GM21723 (cell line): ENCODE measurements around the gene COBL.
"Not testable (repeated sequence)": the region's sequence is repeated elsewhere in the genome, so short reads cannot be mapped to it uniquely, and the experiment has no call there.

Source experiments
- ATAC-seq: cut with Tn5 transposase; IDR thresholded peaks from one replicate; pipeline ENCODE4 v1.9.1; 2021; ENCODE audit warnings: mild to moderate bottlenecking, moderate library complexity; ENCODE audit not compliant: unreplicated experiment

The COBL gene

DNA sequence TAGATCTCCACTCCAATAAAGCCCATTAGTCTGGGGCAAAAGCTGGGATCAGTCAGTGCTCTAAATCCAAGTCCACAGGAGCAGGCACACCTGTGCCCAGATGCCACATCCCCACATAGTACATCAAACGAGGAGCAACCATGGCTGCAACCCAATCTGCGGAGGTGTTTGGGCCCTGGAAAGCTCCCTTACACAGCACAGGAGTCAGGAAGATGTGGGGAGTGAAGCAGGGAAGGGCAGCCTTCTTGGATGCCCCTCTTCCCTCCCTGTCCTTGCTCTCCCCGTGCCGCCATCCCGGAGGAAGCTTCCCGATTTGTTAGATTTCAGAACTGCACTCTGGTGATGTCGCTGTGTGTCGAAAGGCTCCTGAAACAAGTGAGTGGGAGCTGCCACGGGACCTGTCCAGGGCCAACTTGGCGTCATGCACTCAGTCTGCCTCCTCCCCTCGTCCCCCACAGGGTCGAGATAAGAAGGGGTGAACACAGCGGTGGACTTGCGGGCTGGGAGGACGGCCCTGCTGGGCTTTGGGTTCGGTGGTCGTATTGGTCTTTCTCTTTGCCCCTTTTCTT is 303.3 kb downstream of the COBL start:
- no peak for ATAC-seq

DNA sequence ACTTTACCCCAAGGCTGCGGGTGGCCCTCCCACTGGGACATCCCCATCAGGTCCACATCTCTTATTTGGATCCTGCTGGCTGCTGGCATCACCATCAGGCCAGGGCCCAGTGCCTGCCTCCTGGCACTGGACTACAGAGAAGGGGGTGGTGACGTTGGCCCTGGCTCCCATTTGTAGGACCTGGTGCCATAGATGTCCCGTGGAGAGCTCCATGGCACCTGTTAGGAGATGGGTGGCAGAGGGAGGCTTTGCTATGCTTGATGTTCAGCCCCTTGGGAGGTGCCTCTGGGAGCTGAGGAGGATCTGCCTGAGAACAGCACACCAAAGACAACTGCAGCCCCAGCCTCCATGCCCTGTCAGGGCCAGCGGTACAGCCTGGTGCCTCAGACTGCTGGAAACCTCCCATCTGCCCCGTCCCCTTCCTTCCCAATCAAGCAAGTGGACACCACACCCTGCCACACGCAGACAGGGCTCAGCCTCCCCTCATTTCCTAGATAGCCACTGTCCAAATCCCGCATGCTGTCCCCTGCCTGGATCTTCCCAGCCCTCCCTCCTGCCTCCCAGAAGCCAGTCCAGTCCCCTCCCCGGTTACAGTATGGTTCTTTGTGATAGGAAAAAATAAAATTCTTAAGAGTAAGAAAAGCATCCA is 303.9 kb downstream of the COBL start:
- no peak for ATAC-seq

DNA sequence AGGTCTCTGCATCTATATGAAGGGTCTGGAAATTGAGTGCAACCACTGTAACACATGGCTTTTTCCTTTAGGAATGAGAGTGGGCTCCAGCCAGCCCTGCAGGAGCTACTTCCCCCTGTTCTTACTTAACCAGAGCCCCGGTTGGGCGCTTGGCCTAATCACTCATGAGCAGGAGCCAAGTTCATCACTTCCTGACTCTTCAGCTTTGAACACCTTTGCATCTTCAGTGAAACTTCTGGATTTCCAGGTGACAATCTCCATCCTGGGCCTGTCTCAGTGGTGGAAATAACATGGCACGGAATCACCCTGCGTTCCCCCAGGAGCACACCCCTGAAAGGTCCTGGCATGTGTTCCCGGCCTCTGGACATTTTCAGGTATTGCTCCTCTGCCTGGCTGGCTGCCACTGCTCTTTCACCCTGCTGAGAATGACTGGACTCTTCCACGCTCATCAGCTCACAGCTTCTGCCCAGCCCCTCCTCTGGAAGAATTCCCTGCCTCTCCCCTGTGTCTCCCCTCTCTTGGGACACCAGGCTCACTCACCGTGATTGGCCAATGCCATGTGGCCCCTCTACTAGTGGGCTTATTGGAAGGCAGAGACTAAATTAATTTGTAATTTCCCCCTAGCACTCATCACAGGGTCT is 304.8 kb downstream of the COBL start:
- ATAC-seq, result no peak

DNA sequence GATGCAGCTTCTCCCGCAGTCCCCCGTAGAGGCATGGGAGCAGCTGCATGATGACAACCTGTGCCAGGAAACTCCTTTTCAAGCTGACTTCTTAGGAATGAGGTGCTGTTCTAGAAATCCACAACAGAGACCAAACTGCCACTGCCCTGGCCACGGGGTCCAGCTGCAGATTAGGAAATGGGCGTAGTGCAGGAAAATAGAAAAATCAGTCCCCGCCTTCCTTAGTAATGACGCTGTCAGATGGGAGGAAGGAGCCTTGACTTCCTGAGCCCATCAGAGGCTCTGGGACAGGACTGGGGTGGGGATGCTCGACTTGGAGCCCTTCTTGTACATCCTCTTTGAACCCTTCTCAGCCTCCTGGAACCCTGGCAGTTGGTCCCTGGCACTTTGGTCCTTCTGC is 306.1 kb downstream of the COBL start:
- ATAC-seq, result no peak

DNA sequence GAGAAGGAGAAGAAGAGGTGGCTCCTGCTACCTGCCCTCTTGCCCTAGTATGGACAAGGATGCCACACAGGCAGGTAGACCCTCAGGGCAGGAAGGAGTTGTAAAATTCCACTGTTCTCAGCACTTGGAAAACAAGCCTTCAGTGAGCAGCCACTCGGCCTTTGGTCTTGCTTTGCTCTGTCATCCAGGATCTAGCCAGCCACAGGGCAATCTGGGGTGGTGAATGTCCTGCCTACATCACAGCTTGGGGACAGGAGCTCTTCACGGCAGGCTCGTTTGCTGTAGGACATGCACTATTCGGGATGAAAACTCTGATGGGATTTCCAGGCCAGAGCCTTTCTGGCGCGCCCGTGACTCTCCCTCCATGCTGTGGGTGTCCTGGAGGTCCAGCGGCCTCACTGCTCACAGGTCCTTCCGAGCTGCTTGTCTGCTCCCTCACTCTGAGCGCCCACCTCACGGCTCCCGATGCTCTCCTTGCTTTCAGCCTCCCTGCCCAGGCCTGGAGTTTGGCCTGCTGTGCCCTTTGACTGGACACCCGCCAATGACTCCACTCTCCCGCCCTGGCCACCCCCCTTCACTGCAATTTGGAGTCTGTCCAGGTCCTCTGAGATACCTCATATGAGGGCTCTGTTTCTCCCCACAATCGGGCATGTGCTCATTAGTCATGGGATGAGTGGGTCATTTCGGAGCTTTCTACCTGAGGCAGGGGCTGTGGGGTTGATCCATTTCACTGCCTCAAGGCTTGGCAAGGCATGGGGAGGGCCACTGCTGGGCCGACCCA is 306.7 kb downstream of the COBL start:
- no peak for ATAC-seq

DNA sequence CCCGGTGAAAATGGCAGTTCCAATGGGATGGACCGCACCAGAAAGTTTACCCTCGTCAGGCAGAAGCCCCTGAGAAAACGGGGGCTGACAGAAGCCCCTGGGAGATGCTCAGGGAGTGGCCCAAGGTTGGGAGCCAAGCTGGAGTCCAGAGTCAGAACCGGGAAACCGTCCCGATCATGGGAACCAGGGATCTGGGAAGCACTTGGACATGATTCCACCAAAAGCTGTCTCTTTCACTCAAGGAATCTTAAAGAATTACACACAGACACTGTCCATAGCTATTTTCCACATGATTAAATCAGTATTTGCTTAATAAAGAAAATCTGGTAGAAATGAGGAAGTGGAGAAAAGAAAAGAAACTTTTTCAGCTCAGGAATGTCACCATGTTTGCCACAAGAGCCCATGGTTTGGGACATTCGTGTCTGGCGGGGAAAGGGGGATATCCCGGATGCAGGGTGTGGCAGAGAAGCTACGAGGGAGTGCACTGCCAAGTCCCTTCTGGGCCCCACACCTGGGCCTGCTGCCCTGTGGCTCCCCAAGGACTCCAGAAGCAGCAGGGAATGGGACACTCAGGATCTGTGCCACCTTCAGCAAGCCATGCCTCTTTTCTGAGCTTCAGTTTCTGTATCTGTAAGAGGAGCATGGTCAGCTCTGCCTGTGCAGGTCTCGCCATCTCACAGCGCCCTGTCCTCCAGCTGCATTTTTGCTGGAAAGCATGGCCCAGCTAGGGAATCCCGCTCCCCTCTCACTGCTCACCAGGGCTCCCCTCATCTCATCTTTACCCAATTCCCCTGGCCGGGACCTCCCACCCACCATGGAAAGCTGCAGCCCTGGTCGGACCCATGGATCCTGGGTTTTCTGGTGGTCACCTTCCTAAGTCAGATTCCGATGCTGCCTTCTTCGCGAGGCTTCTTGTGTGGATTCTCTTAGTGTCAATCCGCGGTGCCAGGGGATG is 308.8 kb downstream of the COBL start:
- ATAC-seq, result no peak

GRCh38 chr7:51006483-51007235 is 309.9 kb downstream of the COBL start:
- no peak for ATAC-seq

DNA sequence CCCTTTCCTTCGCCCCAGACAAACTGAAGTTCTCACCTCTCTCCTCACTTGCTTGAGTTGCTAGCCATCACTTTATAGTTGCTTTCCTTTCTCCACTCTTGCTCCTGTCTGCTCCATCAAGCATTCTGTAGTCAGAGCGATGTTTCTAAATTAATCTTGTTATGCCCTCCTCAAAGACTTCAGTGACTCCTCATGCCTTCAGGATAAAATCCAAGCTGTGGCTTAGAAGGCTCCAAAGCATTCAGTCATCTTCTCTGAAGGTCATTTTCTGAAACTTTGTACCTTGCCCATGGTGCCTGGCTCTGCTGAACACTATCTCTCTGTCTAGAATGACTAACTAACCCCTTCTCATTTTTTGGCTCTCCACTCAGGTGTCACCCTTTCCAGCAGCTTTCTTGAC is 311.5 kb downstream of the COBL start:
- ATAC-seq, result no peak

DNA sequence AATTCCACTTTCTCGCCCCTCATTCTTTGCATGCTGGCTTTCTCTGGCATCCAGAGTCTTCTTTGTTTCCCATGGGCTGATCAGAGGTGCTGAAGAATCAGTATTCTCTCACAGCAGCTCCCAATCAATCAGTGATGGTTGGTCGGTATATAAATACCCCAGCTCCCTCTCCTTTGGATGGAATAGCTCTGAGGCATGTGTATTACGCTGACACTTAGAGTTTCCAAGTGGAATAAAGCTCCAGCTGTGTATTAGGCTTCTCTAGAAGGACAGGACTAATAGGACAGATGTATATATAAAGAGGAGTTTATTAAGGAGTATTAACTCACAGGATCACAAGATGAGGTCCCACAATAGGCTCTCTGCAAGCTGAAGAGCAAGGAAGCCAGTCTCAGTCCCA is 315.7 kb downstream of the COBL start:
- ATAC-seq, result no peak

- ATAC-seq, result no peak
Observed at GRCh38 chr7:50994753-50995319, 321.8 kb downstream of the COBL start.

DNA sequence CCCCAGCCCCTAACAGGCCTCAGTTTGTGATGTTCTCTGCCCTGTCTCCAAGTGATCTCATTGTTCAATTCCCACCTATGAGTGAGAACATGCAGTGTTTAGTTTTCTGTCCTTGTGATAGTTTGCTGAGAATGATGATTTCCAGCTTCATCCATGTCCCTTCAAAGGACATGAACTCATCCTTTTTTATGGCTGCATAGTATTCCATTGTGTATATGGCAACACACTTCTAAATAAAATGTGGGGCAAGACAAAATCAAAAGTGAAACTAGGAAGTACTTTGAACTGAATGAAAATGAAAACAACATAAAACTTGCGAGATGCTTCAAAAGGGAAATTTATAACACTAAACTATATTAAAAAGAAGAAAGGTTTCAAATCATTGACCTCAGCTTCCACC is 326.4 kb downstream of the COBL start:
- ATAC-seq, result not testable (repeated sequence)

DNA sequence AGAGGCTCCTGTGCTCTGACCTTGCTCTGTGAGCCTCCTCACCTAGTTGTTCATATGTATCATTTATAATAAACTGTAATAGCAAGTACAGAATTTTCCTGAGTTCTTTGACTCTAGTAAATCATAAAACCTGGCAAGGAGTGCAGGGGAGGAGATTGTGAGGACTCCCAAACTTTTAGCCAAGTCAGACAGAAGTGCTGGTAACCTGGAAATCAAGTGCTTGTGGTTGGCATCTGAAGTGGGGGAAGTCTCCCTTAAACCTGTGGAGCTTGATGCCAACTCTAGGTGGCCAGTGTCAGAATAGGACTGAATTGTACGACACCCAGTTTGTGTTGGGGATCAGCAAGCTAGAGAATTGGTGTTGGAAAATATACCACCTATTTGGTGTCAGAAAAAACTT is 327.6 kb downstream of the COBL start:
- ATAC-seq, result no peak

DNA sequence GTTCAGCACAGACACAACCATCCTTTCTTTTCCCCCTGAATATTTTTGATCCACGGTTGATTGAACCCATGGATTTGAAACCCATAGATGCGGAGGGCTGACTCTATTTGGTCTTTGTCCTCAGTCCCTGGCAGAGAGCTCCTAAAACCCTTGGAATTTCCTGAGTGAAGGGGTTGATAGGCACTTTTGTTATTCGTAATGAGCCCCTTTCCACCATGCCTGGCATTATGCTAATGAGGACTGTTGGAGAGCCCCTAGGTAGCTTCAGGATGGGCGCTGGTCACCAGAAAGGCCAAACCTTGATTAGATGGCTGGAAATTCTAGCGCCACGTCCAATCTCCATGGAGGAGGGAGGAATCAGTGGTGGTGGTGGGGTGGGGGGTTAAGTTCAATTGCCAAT is 328.1 kb downstream of the COBL start:
- no peak for ATAC-seq

- ATAC-seq, result no peak
Observed at GRCh38 chr7:50985096-50985495, 331.5 kb downstream of the COBL start.

GRCh38 chr7:50983850-50984249 is 332.8 kb downstream of the COBL start:
- no peak for ATAC-seq

- no peak for ATAC-seq
Observed at GRCh38 chr7:50982626-50983025, 334.0 kb downstream of the COBL start.

DNA sequence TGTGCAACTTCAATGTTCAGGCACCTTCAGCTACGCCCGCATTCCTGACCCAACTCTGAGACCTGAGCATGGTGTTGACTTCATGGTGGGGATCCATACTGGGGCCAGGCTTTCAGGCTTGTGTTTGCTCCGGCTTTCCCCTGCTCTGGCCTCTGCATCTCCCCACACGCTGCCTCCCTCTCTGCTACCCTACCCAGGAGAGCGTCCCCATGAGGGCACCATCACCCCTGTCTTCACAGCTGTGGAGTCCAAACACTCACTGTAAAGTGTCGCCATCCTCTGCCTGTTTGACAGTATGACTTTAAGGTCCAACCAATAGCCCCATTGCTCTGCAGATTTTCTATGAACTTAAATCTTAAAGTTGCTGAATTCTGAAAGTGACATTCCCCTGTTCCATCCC is 334.9 kb downstream of the COBL start:
- ATAC-seq, result no peak

DNA sequence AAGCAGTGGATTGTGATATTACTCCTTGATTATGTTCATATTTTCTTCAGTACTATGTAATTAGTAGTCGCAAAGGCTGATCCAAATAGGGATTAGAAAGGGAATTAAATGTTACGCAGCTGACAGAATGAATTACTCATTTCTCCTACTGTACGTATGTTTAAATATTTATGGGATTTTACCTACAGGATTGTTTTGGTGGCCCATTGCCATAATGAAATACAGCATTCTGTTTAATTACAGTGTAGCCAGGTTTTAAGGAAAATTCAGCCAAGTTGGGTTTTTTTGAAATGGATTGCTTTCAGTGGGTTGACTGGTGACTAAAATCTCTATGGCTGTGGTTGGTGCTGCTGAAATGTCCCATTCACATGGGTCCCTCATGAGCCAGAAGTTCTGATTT is 336.2 kb downstream of the COBL start:
- ATAC-seq, result no peak

DNA sequence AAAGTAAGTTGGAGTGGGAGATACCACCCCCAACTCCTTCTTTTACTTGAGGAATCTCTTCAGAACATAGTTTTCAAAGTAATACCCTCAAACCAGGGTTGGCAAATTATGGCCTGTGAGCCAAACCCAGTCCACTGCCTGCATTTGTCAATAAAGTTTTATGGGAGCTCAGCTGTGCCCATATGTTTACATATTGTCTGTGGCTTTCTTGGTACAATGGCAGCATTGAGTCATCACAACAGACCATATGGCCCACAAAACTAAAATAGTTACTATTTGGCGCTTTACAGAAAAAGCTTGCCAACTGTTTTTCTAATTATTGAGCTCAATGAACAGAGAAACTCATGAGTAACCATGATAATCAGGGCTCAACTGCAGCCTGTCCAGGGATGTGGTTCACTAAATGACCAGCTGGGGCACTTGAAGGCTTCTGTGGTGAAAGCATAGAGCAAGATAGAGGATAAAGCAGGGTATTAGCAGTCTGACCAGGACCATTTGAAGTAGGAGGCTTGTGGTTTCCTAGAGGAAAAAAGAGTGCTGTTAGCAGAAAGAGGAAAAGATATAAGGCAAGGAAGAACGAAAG is 337.9 kb downstream of the COBL start:
- no peak for ATAC-seq
